Ovary (tissue), 9 donors: ENCODE results near the gene ROPN1L. TPM values are rescaled to one million over a fixed set of nuclear protein-coding genes. Genes with fewer than 3 reads are reported as not detected.

Experiments
- DNase-seq, 5 donors: peaks; one replicate each; pipeline ENCODE4 v3.0.0-alpha.2; 2019 to 2020
- H3K27ac ChIP-seq, 2 donors: fragments of 200-600 bp; one replicate each; pipeline versions ENCODE4 v1.5.1 to v1.8.0; 2019 to 2022
- H3K27me3 ChIP-seq: fragments of 200-600 bp; one replicate; pipeline ENCODE4 v1.8.0; 2022
- H3K36me3 ChIP-seq: fragments of 200-600 bp; sonication (generic); one replicate; pipeline ENCODE4 v1.5.1; 2019
- H3K4me1 ChIP-seq: one replicate; pipeline ENCODE4 v1.8.1; 2013; ENCODE audit warnings: mild to moderate bottlenecking, moderate library complexity; ENCODE audit not compliant: insufficient read depth
- H3K4me3 ChIP-seq: fragments of 200-600 bp; sonication (generic); one replicate; pipeline ENCODE4 v1.5.1; 2017
- H3K9me3 ChIP-seq, 2 donors: fragments of 200-600 bp in 1 of 2; sonication (generic) in 1 of 2; one replicate each; pipeline versions ENCODE4 v1.5.1 to v1.8.1; 2013 to 2019; ENCODE audit warnings: mild to moderate bottlenecking in 1 of 2, moderate library complexity in 1 of 2
- EP300 ChIP-seq: sonication (generic); formaldehyde crosslinking; IDR thresholded peaks from one replicate; pipeline ENCODE4 v1.6.1; 2017; ENCODE audit warnings: antibody characterized with exemption
- POLR2A ChIP-seq: fragments of 450-650 bp; IDR thresholded peaks from one replicate; pipeline ENCODE4 v1.6.1; 2017; ENCODE audit warnings: antibody characterized with exemption, mild to moderate bottlenecking, moderate library complexity
- WGBS, 3 donors: extraction: QIAGEN DNeasy Blood & Tissue Kit in 1 of 3; methylation state at CpG; one replicate each; pipeline versions ENCODE4 v1.1.5 to v1.1.7; 2013 to 2017; 5-methylcytosine and 5-hydroxymethylcytosine counted together
- intact Hi-C, 4 donors: fragments of 100-400 bp; cut with DNase I; formaldehyde crosslinking; loops; one replicate each; pipeline versions ENCODE4 v1.11.0 to v1.15.1; 2022 to 2023
- polyA plus RNA-seq, 2 donors: library from polyadenylated mRNA; stranded (reverse); fragments of 200-250 nt in 1 of 2; fragments of 350-450 nt in 1 of 2; fragmentation: Illumina TruSeq in 1 of 2; extraction: RNeasy Lipid Tissue Mini Kit (QIAGEN cat#74804) in 1 of 2; gene quantifications; one replicate each; pipeline ENCODE4 v1.2.3, GENCODE V29; 2013 to 2014
- total RNA-seq, 7 donors: library from RNA; depleted of rRNA in 2 of 7; stranded (reverse); fragments of >200 nt in 2 of 7; fragmentation: NEBNext Ultra II Directional in 3 of 7; extraction: Animal tissue kit (Norgen Biotek cat#: 25700) in 3 of 7; gene quantifications; one replicate each; pipeline versions ENCODE4 v1.1.0 to v1.2.4, GENCODE V29; 2016 to 2023
- TF ChIP-seq, protein P1 (sequence below), 3 donors: fragments of 450-650 bp in 2 of 3; fragments of 200-600 bp in 1 of 3; IDR thresholded peaks; one replicate each; pipeline versions ENCODE4 v1.5.1 to v1.8.0; 2016 to 2022; ENCODE audit warnings: antibody characterized with exemption in 3 of 3, mild to moderate bottlenecking in 1 of 3
- donor health status: DM: no; HTN: no; CAD: no; lungs with moderate emphysema.
- donor health status: DM: no; HTN: no; CAD: no.
- donor health status: Bipolar disorder and iron deficiency.
- donor health status: DM: yes; HTN: yes; CAD: no.
- donor health status: DM: no; HTN: no; CAD: no.
- donor health status: DM: yes; HTN: yes; CAD: no.

ROPN1L gene
- total and polyA plus RNA-seq, 9 donors = 0.30 to 51.9 (median 2.4) TPM; not detected in 3

DNA sequence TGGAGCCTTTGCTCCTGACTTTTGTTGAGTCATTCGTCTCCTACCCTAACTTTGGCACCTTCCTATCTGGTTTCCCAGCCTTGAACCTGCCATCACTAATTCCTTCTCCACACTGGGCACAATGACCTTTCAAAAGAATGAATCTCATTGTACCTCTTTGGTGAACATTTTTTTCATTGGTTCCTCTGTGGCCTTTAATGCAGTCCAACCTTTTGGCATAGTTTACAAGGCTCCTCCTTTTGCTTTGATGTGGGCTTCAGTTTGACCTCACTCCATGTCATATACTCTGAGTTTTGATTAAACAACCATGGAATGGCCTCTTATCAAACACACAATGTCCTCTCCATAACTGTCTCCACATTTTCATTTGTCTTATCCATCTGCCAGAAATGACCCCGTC is 14.5 kb upstream of the ROPN1L start:
- Histone ChIP-seq H3K4me3 (no peak overlapping the region), H3K36me3 (no peaks in the 10 kb centered on the region), H3K4me1 (no peaks in the 10 kb centered on the region), H3K27ac (no peak overlapping the region), H3K9me3 (no peaks in the 10 kb centered on the region), H3K27me3 (no peaks in the 10 kb centered on the region)
- no peak for TF ChIP-seq POLR2A
- TF ChIP-seq, protein P1, sequence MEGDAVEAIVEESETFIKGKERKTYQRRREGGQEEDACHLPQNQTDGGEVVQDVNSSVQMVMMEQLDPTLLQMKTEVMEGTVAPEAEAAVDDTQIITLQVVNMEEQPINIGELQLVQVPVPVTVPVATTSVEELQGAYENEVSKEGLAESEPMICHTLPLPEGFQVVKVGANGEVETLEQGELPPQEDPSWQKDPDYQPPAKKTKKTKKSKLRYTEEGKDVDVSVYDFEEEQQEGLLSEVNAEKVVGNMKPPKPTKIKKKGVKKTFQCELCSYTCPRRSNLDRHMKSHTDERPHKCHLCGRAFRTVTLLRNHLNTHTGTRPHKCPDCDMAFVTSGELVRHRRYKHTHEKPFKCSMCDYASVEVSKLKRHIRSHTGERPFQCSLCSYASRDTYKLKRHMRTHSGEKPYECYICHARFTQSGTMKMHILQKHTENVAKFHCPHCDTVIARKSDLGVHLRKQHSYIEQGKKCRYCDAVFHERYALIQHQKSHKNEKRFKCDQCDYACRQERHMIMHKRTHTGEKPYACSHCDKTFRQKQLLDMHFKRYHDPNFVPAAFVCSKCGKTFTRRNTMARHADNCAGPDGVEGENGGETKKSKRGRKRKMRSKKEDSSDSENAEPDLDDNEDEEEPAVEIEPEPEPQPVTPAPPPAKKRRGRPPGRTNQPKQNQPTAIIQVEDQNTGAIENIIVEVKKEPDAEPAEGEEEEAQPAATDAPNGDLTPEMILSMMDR (IDR thresholded peaks at IDR 0.05) = no peak
- no peak for TF ChIP-seq EP300
- intact Hi-C loops = loop anchor here in 2 of 4 donors (10.0 kb wide), 1 partner anchor 142 kb away; no protein-coding TSS in a partner anchor
- no peak for DNase-seq
- 76 to 85% (median 78%) methylated on average over 2 of the region's 2 CpGs for WGBS, 3 donors

GRCh38 chr5:10427978-10428377 is 13.7 kb upstream of the ROPN1L start:
- intact Hi-C loops = loop anchor here in 2 of 4 donors (10.0 kb wide), 1 partner anchor 143 kb away; no protein-coding TSS in a partner anchor
- no peaks in the 10 kb centered on the region for H3K36me3 ChIP-seq

GRCh38 chr5:10431415-10431814 is 10.3 kb upstream of the ROPN1L start:
- WGBS, 3 donors = 52 to 63% (median 56%) methylated on average over 1 of the region's 1 CpG
- H3K27me3 ChIP-seq = no peaks in the 10 kb centered on the region
- intact Hi-C loops = loop anchor here in 1 of 4 donors (10.0 kb wide), 1 partner anchor 67 kb away; no protein-coding TSS in a partner anchor
- no peak overlapping the region for H3K4me3 ChIP-seq
- H3K4me1 ChIP-seq = no peaks in the 10 kb centered on the region
- H3K9me3 ChIP-seq = no peaks in the 10 kb centered on the region
- no peak overlapping the region for H3K27ac ChIP-seq
- no peak for DNase-seq
- no peaks in the 10 kb centered on the region for H3K36me3 ChIP-seq
- no peak for TF ChIP-seq EP300
- TF ChIP-seq, protein P1 (IDR thresholded peaks at IDR 0.05) = no peak
- no peak for TF ChIP-seq POLR2A

More at GRCh38 chr5:10427978-10428377, 13.7 kb upstream of the ROPN1L start:
- TF ChIP-seq, protein P1 (IDR thresholded peaks at IDR 0.05) = no peak
- TF ChIP-seq EP300 (no peak), POLR2A (no peak)
- H3K27ac ChIP-seq = no peak overlapping the region
- no peak overlapping the region for H3K4me3 ChIP-seq
- H3K27me3 ChIP-seq = no peaks in the 10 kb centered on the region
- 95 to 98% (median 97%) methylated on average over 2 of the region's 2 CpGs for WGBS, 3 donors
- no peaks in the 10 kb centered on the region for H3K9me3 ChIP-seq
- no peak for DNase-seq
- no peaks in the 10 kb centered on the region for H3K4me1 ChIP-seq

DNA sequence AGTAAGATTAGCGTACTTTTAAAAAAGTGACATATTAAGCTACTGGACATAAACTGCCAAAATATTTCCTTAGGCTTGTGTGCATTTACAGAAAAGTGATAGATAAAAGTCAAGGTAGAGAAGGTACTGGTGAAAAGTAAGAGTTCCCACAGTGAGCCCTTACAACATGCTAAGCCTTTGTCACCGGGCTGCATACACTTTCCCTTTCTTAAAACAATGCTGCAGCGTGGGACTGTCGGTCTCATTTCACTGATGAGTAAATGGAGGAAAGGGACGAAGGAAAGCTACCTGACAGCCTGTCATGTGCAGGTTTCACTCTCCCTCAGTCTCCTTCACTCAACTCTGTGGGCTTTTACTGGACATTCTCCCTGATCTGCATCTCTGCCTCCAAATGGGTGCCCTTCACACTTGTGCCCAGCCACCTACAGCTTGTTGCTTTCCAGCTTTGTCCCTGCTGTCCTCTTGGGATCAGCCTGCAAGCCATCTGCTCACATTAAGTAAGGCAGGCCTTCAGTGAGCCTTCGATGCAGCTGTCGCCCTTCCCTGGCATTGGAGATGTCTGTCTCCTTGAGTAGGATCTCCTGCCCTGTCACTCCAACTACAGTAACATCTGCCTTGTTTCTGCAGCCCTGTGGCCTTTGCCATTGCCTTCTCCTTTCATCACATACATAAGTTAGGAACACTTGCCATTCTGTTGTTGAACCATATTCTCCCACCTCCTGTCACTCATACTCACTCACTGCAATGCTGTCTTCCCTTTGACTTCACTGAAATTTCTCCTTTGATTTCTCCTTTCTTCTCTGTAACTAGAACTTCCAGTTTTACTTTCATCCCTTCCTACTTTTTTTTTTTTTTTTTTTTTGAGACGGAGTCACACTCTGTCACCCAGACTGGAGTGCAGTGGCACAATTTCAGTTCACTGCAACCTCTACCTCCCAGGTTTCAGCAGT is 9.3 kb upstream of the ROPN1L start:
- Histone ChIP-seq H3K4me3 (no peak overlapping the region), H3K9me3 (no peaks in the 10 kb centered on the region), H3K36me3 (no peaks in the 10 kb centered on the region), H3K27ac (no peak overlapping the region), H3K27me3 (no peaks in the 10 kb centered on the region), H3K4me1 (no peaks in the 10 kb centered on the region)
- WGBS, 3 donors = 91 to 93% (median 92%) methylated on average over 8 of the region's 8 CpGs
- DNase-seq = no peak
- no peak for TF ChIP-seq POLR2A
- TF ChIP-seq EP300 = no peak
- TF ChIP-seq, protein P1 (IDR thresholded peaks at IDR 0.05) = no peak
- intact Hi-C loops = loop anchor here in 1 of 4 donors (10.0 kb wide), 1 partner anchor 68 kb away; no protein-coding TSS in a partner anchor
